HCT116 (cell line): ENCODE results near the gene NAGLU. TPM values are rescaled to one million over a fixed set of nuclear protein-coding genes. Genes with fewer than 3 reads are reported as not detected.

Experiments
- ATAC-seq: fragments of 200-7000 bp; cut with Tn5 transposase; 2 replicates; pipeline ENCODE4 v1.9.1; 2020; ENCODE audit warnings: mild to moderate bottlenecking, moderate library complexity
- BruUV-seq: library from RNA; stranded (reverse); fragments of 400-500 nt; replicated peaks from 2 replicates; lab custom pipeline; 2021; lab: Mats Ljungman, UMichigan
- CTCF ChIA-PET: fragments of 300-600 bp; sonication (Branson Sonifier 250); formaldehyde crosslinking; loops from one replicate; lab custom pipeline; 2021; ENCODE audit warnings: antibody characterized with exemption; lab: Charles Lee
- POLR2A ChIA-PET: fragments of 300-600, 350-600 bp; sonication (Branson Sonifier 250); formaldehyde crosslinking; loops from one replicate; lab custom pipeline; 2021; ENCODE audit warnings: antibody characterized with exemption; lab: Charles Lee
- RAD21 ChIA-PET, 2 experiments: fragments of 300-600 bp; sonication (Branson Sonifier 250); formaldehyde crosslinking; loops; one replicate each; lab custom pipeline; 2023; ENCODE audit warnings: low total read pairs in 2 of 2; ENCODE audit not compliant: uncharacterized antibody in 2 of 2, unreplicated experiment in 2 of 2, low non-redundant PET in 1 of 2; lab: Charles Lee
- DNase-seq: peaks from one replicate; pipeline ENCODE4 v3.0.0-alpha.2; 2010; ENCODE audit warnings: low read depth, low spot score
- H2AFZ ChIP-seq: fragments of 200-600 bp; shearing (Covaris generic), sonication (generic); 2 replicates; pipeline ENCODE4 v1.6.1; 2017; ENCODE audit warnings: low read depth, mixed run types, mixed read lengths, antibody characterized with exemption, low read length; ENCODE audit not compliant: poor library complexity, severe bottlenecking
- H3K27ac ChIP-seq: 2 replicates; pipeline ENCODE4 v1.5.1; 2012; ENCODE audit warnings: low read depth, low read length
- H3K27me3 ChIP-seq: fragments of 200-600 bp; sonication (generic); 2 replicates; pipeline ENCODE4 v1.6.1; 2016; ENCODE audit warnings: mixed run types, low read length, mixed read lengths; ENCODE audit not compliant: insufficient read depth
- H3K36me3 ChIP-seq, 2 experiments: fragments of 200-500 bp in 1 of 2; fragments of 200-600 bp in 1 of 2; sonication (Bioruptor generic) in 1 of 2; sonication (generic) in 1 of 2; 2 replicates each; pipeline versions ENCODE4 v1.5.1 to v1.6.1; 2014 to 2016; ENCODE audit warnings: low read length in 2 of 2, inconsistent platforms in 1 of 2, mixed read lengths in 1 of 2, mixed run types in 1 of 2; ENCODE audit not compliant: insufficient read depth in 2 of 2, control insufficient read depth in 1 of 2
- H3K4me1 ChIP-seq, 2 experiments: fragments of 200-600 bp in 1 of 2; sonication (generic) in 1 of 2; 2 replicates each; pipeline versions ENCODE4 v1.5.1 to v1.6.1; 2012 to 2017; ENCODE audit warnings: low read length in 2 of 2, inconsistent platforms in 1 of 2, mild to moderate bottlenecking in 1 of 2, mixed read lengths in 1 of 2, mixed run types in 1 of 2, moderate library complexity in 1 of 2; ENCODE audit not compliant: insufficient read depth in 2 of 2, control insufficient read depth in 1 of 2
- H3K4me2 ChIP-seq: fragments of 200-600 bp; sonication (generic); 2 replicates; pipeline ENCODE4 v1.6.1; 2017; ENCODE audit warnings: mixed run types, low read length, mixed read lengths
- H3K4me3 ChIP-seq, 2 experiments: fragments of 200-600 bp in 1 of 2; sonication (generic) in 1 of 2; replicated peaks in 1 of 2; 2 replicates each; pipeline ENCODE4 v1.5.1; 2011 to 2016; ENCODE audit warnings: low read length in 2 of 2, control low read depth in 1 of 2, low read depth in 1 of 2, mild to moderate bottlenecking in 1 of 2, mixed read lengths in 1 of 2, mixed run types in 1 of 2
- H3K79me2 ChIP-seq: fragments of 200-600 bp; sonication (generic); 2 replicates; pipeline ENCODE4 v1.6.1; 2017; ENCODE audit warnings: mild to moderate bottlenecking, mixed run types, low read length, moderate library complexity, mixed read lengths; ENCODE audit not compliant: insufficient read depth
- H3K9ac ChIP-seq: fragments of 200-600 bp; sonication (generic); 2 replicates; pipeline ENCODE4 v1.6.1; 2016; ENCODE audit warnings: low read length, mixed read lengths
- H3K9me2 ChIP-seq: fragments of 200-600 bp; sonication (generic), shearing (Covaris generic); 2 replicates; pipeline ENCODE4 v1.6.1; 2017; ENCODE audit warnings: mixed run types, mild to moderate bottlenecking, moderate library complexity; ENCODE audit not compliant: insufficient read depth
- H3K9me3 ChIP-seq, 2 experiments: fragments of 200-500 bp in 1 of 2; fragments of 200-600 bp in 1 of 2; sonication (Bioruptor generic) in 1 of 2; sonication (generic) in 1 of 2; 2 replicates each; pipeline ENCODE4 v1.6.1; 2014 to 2017; ENCODE audit warnings: low read length in 2 of 2, mixed read lengths in 2 of 2, inconsistent platforms in 1 of 2, low read depth in 1 of 2, mild to moderate bottlenecking in 1 of 2, mixed run types in 1 of 2, moderate library complexity in 1 of 2; ENCODE audit not compliant: control insufficient read depth in 1 of 2, insufficient read depth in 1 of 2
- H4K20me1 ChIP-seq: fragments of 200-600 bp; sonication (generic), shearing (Covaris generic); 2 replicates; pipeline ENCODE4 v1.6.1; 2017; ENCODE audit warnings: mixed run types, mild to moderate bottlenecking, moderate library complexity; ENCODE audit not compliant: insufficient read depth
- CBX3 ChIP-seq: IDR thresholded peaks from 2 replicates; pipeline ENCODE4 v1.6.1; 2012; ENCODE audit warnings: low read depth
- CTCF ChIP-seq, 3 experiments: fragments of 200-600 bp in 1 of 3; sonication (generic) in 1 of 3; IDR thresholded peaks in 2 of 3; conservative IDR thresholded peaks in 1 of 3; 2 replicates each; pipeline ENCODE4 v1.5.1; 2012 to 2017; ENCODE audit warnings: low read depth in 2 of 3, low read length in 2 of 3, antibody characterized with exemption in 1 of 3, borderline replicate concordance in 1 of 3, control low read depth in 1 of 3, mild to moderate bottlenecking in 1 of 3, mixed read lengths in 1 of 3, mixed run types in 1 of 3, moderate library complexity in 1 of 3; ENCODE audit not compliant: insufficient read depth in 1 of 3
- EGR1 ChIP-seq: IDR thresholded peaks from 2 replicates; pipeline ENCODE4 v1.6.1; 2012; ENCODE audit warnings: low read depth
- EZH2phosphoT487 ChIP-seq: fragments of 200-600 bp; IDR thresholded peaks from 2 replicates; pipeline ENCODE4 v1.6.1; 2018; ENCODE audit warnings: antibody characterized with exemption, borderline replicate concordance
- FOSL1 ChIP-seq: IDR thresholded peaks from 2 replicates; pipeline ENCODE4 v1.6.1; 2012; ENCODE audit warnings: low read depth
- MAX ChIP-seq: IDR thresholded peaks from 2 replicates; pipeline ENCODE4 v1.6.1; 2012
- POLR2AphosphoS5 ChIP-seq: IDR thresholded peaks from 2 replicates; pipeline ENCODE4 v1.6.1; 2011; ENCODE audit warnings: mild to moderate bottlenecking, low read depth, low read length, moderate library complexity
- REST ChIP-seq: IDR thresholded peaks from 2 replicates; pipeline ENCODE4 v1.6.1; 2012; ENCODE audit warnings: low read depth
- SIN3A ChIP-seq: IDR thresholded peaks from 2 replicates; pipeline ENCODE4 v1.6.1; 2012; ENCODE audit warnings: low read depth
- SP1 ChIP-seq: IDR thresholded peaks from 2 replicates; pipeline ENCODE4 v1.6.1; 2012; ENCODE audit warnings: low read depth
- SRF ChIP-seq: IDR thresholded peaks from 2 replicates; pipeline ENCODE4 v1.6.1; 2012; ENCODE audit warnings: low read depth
- TCF7L2 ChIP-seq: IDR thresholded peaks from 2 replicates; pipeline ENCODE4 v1.7.0; 2011; ENCODE audit warnings: borderline replicate concordance, inconsistent platforms; ENCODE audit not compliant: insufficient read depth, insufficient read length; ENCODE audit errors: extremely low read depth
- ZBTB33 ChIP-seq: IDR thresholded peaks from 2 replicates; pipeline ENCODE4 v1.6.1; 2011; ENCODE audit warnings: mild to moderate bottlenecking, low read length, moderate library complexity; ENCODE audit not compliant: insufficient replicate concordance; ENCODE audit errors: extremely low read depth
- intact Hi-C: fragments of 100-400 bp; cut with micrococcal nuclease; formaldehyde crosslinking; loops from 2 replicates; pipeline ENCODE4 v1.10.0; 2022
- total RNA-seq: library from RNA; stranded (reverse); gene quantifications from one replicate; pipeline ENCODE4 v1.2.1, GENCODE V29; 2021; ENCODE audit not compliant: unreplicated experiment

The NAGLU gene
- total RNA-seq, 1 experiment from 2014 or later = 17.7 TPM

GRCh38 chr17:42553161-42553818 is 17.2 kb downstream of the NAGLU start:
- RAD21 ChIA-PET = no interaction called here
- intact Hi-C loops = no loop called here
- no peak overlapping the region for H2AFZ ChIP-seq
- peaks cover 6 to 33% of the 10 kb centered on the region in 2 experiments for H3K4me1 ChIP-seq
- no peak for DNase-seq
- peak overlapping the region; percentile 97 for H3K9ac ChIP-seq
- no TSS peak for BruUV-seq
- H3K36me3 ChIP-seq = no peaks in the 10 kb centered on the region
- CTCF ChIA-PET = interaction anchor here (0.9 to 2.1 kb wide), 2 partner anchors 25 to 231 kb away, joined by 3 to 8 read pairs; partner anchors contain the start of gene PSMC3IP
- no peaks in the 10 kb centered on the region for H4K20me1 ChIP-seq
- POLR2A ChIA-PET = no interaction called here
- H3K9me2 ChIP-seq = no peaks in the 10 kb centered on the region
- H3K79me2 ChIP-seq = peaks cover 17% of the 10 kb centered on the region; the same call in 1 of the 2 replicates
- H3K27ac ChIP-seq = peak overlapping the region; percentile 94; the same call in 1 of the 2 replicates
- TF ChIP-seq CTCF (IDR thresholded peaks at IDR 0.05 in 2 of 3, conservative IDR thresholded peaks at IDR 0.05 in 1 of 3; ENCODE audit: borderline replicate concordance in 1 of 3, insufficient read depth in 1 of 3, low read depth in 2 of 3, low read length in 2 of 3) = no peak
- no peak for TF ChIP-seq EGR1
- no peak for TF ChIP-seq REST
- no peak for TF ChIP-seq POLR2AphosphoS5
- TF ChIP-seq MAX = no peak
- TF ChIP-seq CBX3 = no peak
- TF ChIP-seq SIN3A = no peak
- no peak for TF ChIP-seq ZBTB33
- TF ChIP-seq SRF = no peak
- TF ChIP-seq TCF7L2 = no peak
- TF ChIP-seq SP1 = no peak
- TF ChIP-seq EZH2phosphoT487 = no peak
- TF ChIP-seq FOSL1 = no peak
- ATAC-seq = no peak
- H3K27me3 ChIP-seq = no peaks in the 10 kb centered on the region
- H3K9me3 ChIP-seq = no peaks in the 10 kb centered on the region
- peak overlapping the region; percentile 93 to 99 for H3K4me3 ChIP-seq
- H3K4me2 ChIP-seq = peak overlapping the region; percentile 86
